Gastrocnemius medialis (tissue), 4 donors: ENCODE data around the gene PHF21B. TPM values are rescaled to one million over a fixed set of nuclear protein-coding genes. Genes with fewer than 3 reads are reported as not detected.

Experiments used
- ATAC-seq, 2 donors: fragments of 150-250 bp; one replicate each; pipeline ENCODE4 v1.9.1; 2016
- DNase-seq, 2 donors: peaks; one replicate each; pipeline ENCODE4 v3.0.0-alpha.2; 2019
- H3K27ac ChIP-seq, 4 donors: fragments of 200-600 bp; sonication (generic); 1 replicate in 1 of 4; 2 replicates in 3 of 4; pipeline ENCODE4 v1.5.1; 2016 to 2018; ENCODE audit warnings: mild to moderate bottlenecking in 2 of 4, moderate library complexity in 1 of 4
- H3K27me3 ChIP-seq, 3 donors: fragments of 200-600 bp; sonication (generic) in 2 of 3; 1 replicate in 1 of 3; 2 replicates in 2 of 3; pipeline versions ENCODE4 v1.5.1 to v1.6.0; 2016 to 2019; ENCODE audit warnings: mild to moderate bottlenecking in 1 of 3, moderate library complexity in 1 of 3
- H3K36me3 ChIP-seq, 2 donors: fragments of 200-600 bp; sonication (generic) in 1 of 2; one replicate each; pipeline ENCODE4 v1.5.1; 2017 to 2018
- H3K4me1 ChIP-seq, 2 donors: fragments of 200-600 bp; sonication (generic) in 1 of 2; one replicate each; pipeline ENCODE4 v1.5.1; 2016 to 2017; ENCODE audit warnings: mild to moderate bottlenecking in 2 of 2
- H3K4me3 ChIP-seq, 4 donors: fragments of 200-600 bp; sonication (generic) in 3 of 4; 1 replicate in 1 of 4; 2 replicates in 3 of 4; pipeline ENCODE4 v1.5.1; 2016 to 2019; ENCODE audit warnings: mild to moderate bottlenecking in 2 of 4
- H3K9me3 ChIP-seq, 3 donors: fragments of 200-600 bp; sonication (generic) in 2 of 3; 1 replicate in 1 of 3; 2 replicates in 2 of 3; pipeline ENCODE4 v1.5.1; 2016 to 2019
- CTCF ChIP-seq, 5 experiments: fragments of 450-650 bp in 3 of 5; fragments of 200-600 bp in 2 of 5; sonication (generic) in 2 of 5; IDR thresholded peaks in 4 of 5; conservative IDR thresholded peaks in 1 of 5; 1 replicate in 4 of 5; 2 replicates in 1 of 5; pipeline ENCODE4 v1.5.1; 2016 to 2019; ENCODE audit warnings: antibody characterized with exemption in 5 of 5, mild to moderate bottlenecking in 3 of 5, moderate library complexity in 3 of 5
- POLR2A ChIP-seq, 2 donors: fragments of 450-650 bp; IDR thresholded peaks; one replicate each; pipeline ENCODE4 v1.6.1; 2017; ENCODE audit warnings: antibody characterized with exemption in 2 of 2, mild to moderate bottlenecking in 2 of 2, moderate library complexity in 2 of 2
- in situ Hi-C, 4 donors: fragments of 200-750 bp; cut with MboI; loops; one replicate each; pipeline versions ENCODE4 v1.15.0 to v1.8.0; 2017; ENCODE audit warnings: low sequenced_read_pairs in 4 of 4
- intact Hi-C: fragments of 100-400 bp; cut with DNase I; formaldehyde crosslinking; loops from one replicate; pipeline ENCODE4 v1.15.1; 2023; ENCODE audit warnings: low total_unique reads
- total RNA-seq, 4 donors: library from RNA; depleted of rRNA; stranded (reverse); fragments of >200 nt; gene quantifications; one replicate each; pipeline versions ENCODE4 v1.1.0 to v1.2.3, GENCODE V29; 2016

The PHF21B gene
- total RNA-seq, 4 donors from 2014 or later, result 0.07 TPM; not detected in 3

- ATAC-seq (no peak), DNase-seq (no peak)
- H3K4me1 ChIP-seq, result no peaks in the 10 kb centered on the region
- no peak overlapping the region for H3K4me3 ChIP-seq
- no peak for TF ChIP-seq POLR2A (IDR thresholded peaks at IDR 0.05)
- H3K27ac ChIP-seq, result no peak overlapping the region
- in situ Hi-C loops (no loop called here), intact Hi-C loops (no loop called here)
- no peaks in the 10 kb centered on the region for H3K36me3 ChIP-seq
- no peaks in the 10 kb centered on the region for H3K9me3 ChIP-seq
- H3K27me3 ChIP-seq, result no peaks in the 10 kb centered on the region
Observed at GRCh38 chr22:44885806-44886360, 123.9 kb downstream of the PHF21B start.

GRCh38 chr22:44884968-44885805, 124.6 kb downstream of the PHF21B start:
- intact Hi-C loops (no loop called here), in situ Hi-C loops (no loop called here)
- ATAC-seq, result no peak
- no peaks in the 10 kb centered on the region for H3K36me3 ChIP-seq
- H3K4me3 ChIP-seq, result no peak overlapping the region
- no peak overlapping the region for H3K27ac ChIP-seq
- H3K4me1 ChIP-seq, result no peaks in the 10 kb centered on the region
- no peak for DNase-seq
- H3K27me3 ChIP-seq, result no peaks in the 10 kb centered on the region
- TF ChIP-seq POLR2A (IDR thresholded peaks at IDR 0.05), result no peak
- no peak for TF ChIP-seq CTCF (IDR thresholded peaks at IDR 0.05 in 4 of 5, conservative IDR thresholded peaks at IDR 0.05 in 1 of 5)
- H3K9me3 ChIP-seq, result no peaks in the 10 kb centered on the region

- H3K27me3 ChIP-seq, result no peaks in the 10 kb centered on the region
- TF ChIP-seq POLR2A (IDR thresholded peaks at IDR 0.05), result no peak
- no peak for TF ChIP-seq CTCF (IDR thresholded peaks at IDR 0.05 in 4 of 5, conservative IDR thresholded peaks at IDR 0.05 in 1 of 5)
Observed at GRCh38 chr22:44884562-44884961, 125.2 kb downstream of the PHF21B start.

GRCh38 chr22:44883011-44883421, 126.8 kb downstream of the PHF21B start:
- TF ChIP-seq CTCF (IDR thresholded peaks at IDR 0.05 in 4 of 5, conservative IDR thresholded peaks at IDR 0.05 in 1 of 5) (no peak), POLR2A (IDR thresholded peaks at IDR 0.05) (no peak)
- ATAC-seq (no peak), DNase-seq (no peak)
- in situ Hi-C loops (no loop called here), intact Hi-C loops (no loop called here)
- Histone ChIP-seq H3K36me3 (no peaks in the 10 kb centered on the region), H3K9me3 (no peaks in the 10 kb centered on the region), H3K27me3 (no peaks in the 10 kb centered on the region), H3K4me3 (no peak overlapping the region), H3K4me1 (no peaks in the 10 kb centered on the region), H3K27ac (no peak overlapping the region)

More at GRCh38 chr22:44884562-44884961, 125.2 kb downstream of the PHF21B start:
- no peak for ATAC-seq
- no peaks in the 10 kb centered on the region for H3K4me1 ChIP-seq
- H3K9me3 ChIP-seq, result no peaks in the 10 kb centered on the region
- intact Hi-C loops (no loop called here), in situ Hi-C loops (no loop called here)
- no peak for DNase-seq
- no peak overlapping the region for H3K27ac ChIP-seq
- no peak overlapping the region for H3K4me3 ChIP-seq
- H3K36me3 ChIP-seq, result no peaks in the 10 kb centered on the region

- Histone ChIP-seq H3K27me3 (no peaks in the 10 kb centered on the region), H3K27ac (no peak overlapping the region), H3K9me3 (no peaks in the 10 kb centered on the region), H3K4me1 (no peaks in the 10 kb centered on the region), H3K36me3 (no peaks in the 10 kb centered on the region), H3K4me3 (no peak overlapping the region)
- in situ Hi-C loops, result no loop called here
- intact Hi-C loops, result no loop called here
- no peak for ATAC-seq
- TF ChIP-seq POLR2A (IDR thresholded peaks at IDR 0.05) (no peak), CTCF (IDR thresholded peaks at IDR 0.05 in 4 of 5, conservative IDR thresholded peaks at IDR 0.05 in 1 of 5) (no peak)
- DNase-seq, result no peak
Observed at GRCh38 chr22:44882226-44882905, 127.4 kb downstream of the PHF21B start.
